Measurements from ENCODE around the gene HOXC9. TPM values are rescaled to one million over a fixed set of nuclear protein-coding genes. Genes with fewer than 3 reads are reported as not detected.

HOXC9 gene
- total and polyA plus RNA-seq, 9 of the 15 experiments (the other 6 are each of a cell fraction or from before 2014, with no cell fraction given) = 1.1 to 10.5 (median 9.3) TPM

- peak; percentile 53 for TF ChIP-seq ZNF592 (IDR thresholded peaks at IDR 0.05)
- no peak for TF ChIP-seq SMAD4 (CRISPR knock-in tag; conservative IDR thresholded peaks at IDR 0.05)
- no peak for TF ChIP-seq ZNF75A (CRISPR knock-in tag; IDR thresholded peaks at IDR 0.05)
- TF ChIP-seq SMAD3 (CRISPR knock-in tag; conservative IDR thresholded peaks at IDR 0.05) = no peak
- no peak for TF ChIP-seq ZNF41 (CRISPR knock-in tag; conservative IDR thresholded peaks at IDR 0.05)
- no peak for TF ChIP-seq BCL6 (CRISPR knock-in tag; IDR thresholded peaks at IDR 0.05)
- no peak for TF ChIP-seq ZBTB8A (IDR thresholded peaks at IDR 0.05; ENCODE audit: partially characterized antibody)
- no peak for TF ChIP-seq ZNF277 (CRISPR knock-in tag; IDR thresholded peaks at IDR 0.05; ENCODE audit: borderline replicate concordance)
- TF ChIP-seq U2AF2 (optimal IDR thresholded peaks at IDR 0.05; ENCODE audit: low read depth, low read length) = no peak
- TF ChIP-seq SREBF2 (CRISPR knock-in tag; IDR thresholded peaks at IDR 0.05) = no peak
- no peak for TF ChIP-seq ZNF445 (CRISPR knock-in tag; IDR thresholded peaks at IDR 0.05; ENCODE audit: low read depth)
- 0 out of 4 replicates have a peak, but pooled peaks of 1 of the 2 experiments have one; percentile 15 for TF ChIP-seq HDAC1 (IDR thresholded peaks at IDR 0.05)
- no peak for TF ChIP-seq DEAF1 (CRISPR knock-in tag; IDR thresholded peaks at IDR 0.05)
- peak; percentile 79; the same call in 1 of the 2 replicates for TF ChIP-seq GTF2E2 (tag; IDR thresholded peaks at IDR 0.05)
- TF ChIP-seq SUPT5H (IDR thresholded peaks at IDR 0.05) = peak; percentile 71
- TF ChIP-seq HDAC6 (IDR thresholded peaks at IDR 0.05; ENCODE audit: low read depth, low read length) = no peak
- peak; percentile 68 for TF ChIP-seq CCNT2 (IDR thresholded peaks at IDR 0.05; ENCODE audit: borderline replicate concordance, extremely low read depth, insufficient read length, low read depth, low read length)
- TF ChIP-seq NFATC3 (IDR thresholded peaks at IDR 0.05) = no peak
- peak; percentile 82 for TF ChIP-seq CREM (IDR thresholded peaks at IDR 0.05; ENCODE audit: low read depth)
- no peak for TF ChIP-seq ZNF561 (CRISPR knock-in tag; conservative IDR thresholded peaks at IDR 0.05)
- TF ChIP-seq TCF7 (IDR thresholded peaks at IDR 0.05; ENCODE audit: borderline replicate concordance) = no peak
- no peak for TF ChIP-seq ZNF239 (CRISPR knock-in tag; IDR thresholded peaks at IDR 0.05)
- no peak for TF ChIP-seq ZNF764 (CRISPR knock-in tag; IDR thresholded peaks at IDR 0.05; ENCODE audit: low read depth)
- TF ChIP-seq PURB (CRISPR knock-in tag; IDR thresholded peaks at IDR 0.05; ENCODE audit: low read depth) = no peak
These were observed 18.0 kb downstream of the HOXC9 start (continued) for GRCh38 chr12:54017878-54018467.
